IMR-90 (cell line): ENCODE results near the gene C14orf93. TPM values are rescaled to one million over a fixed set of nuclear protein-coding genes. Genes with fewer than 3 reads are reported as not detected.

Experiments
- ATAC-seq: fragments of 200-7000 bp; cut with Tn5 transposase; 2 replicates; pipeline ENCODE4 v1.9.1; 2020; ENCODE audit warnings: low read depth, mild to moderate bottlenecking, moderate library complexity
- Bru-seq: library from RNA; stranded (reverse); fragments of 400-500 nt; gene quantifications from one replicate; lab custom pipeline; 2021; lab: Mats Ljungman, UMichigan
- BruChase-seq, 2 experiments: library from RNA; stranded (reverse); fragments of 400-500 nt; gene quantifications; one replicate each; lab custom pipeline; 2021; lab: Mats Ljungman, UMichigan
- BruUV-seq: library from RNA; stranded (reverse); fragments of 400-500 nt; replicated peaks from 2 replicates; lab custom pipeline; 2021; lab: Mats Ljungman, UMichigan
- CTCF ChIA-PET: fragments of 300-600 bp; formaldehyde crosslinking; extraction: SDS; loops from one replicate; lab custom pipeline; 2021; ENCODE audit warnings: antibody characterized with exemption; lab: Yijun Ruan, JAX
- POLR2A ChIA-PET: fragments of 300-600 bp; sonication (Branson Sonifier 250); formaldehyde crosslinking; loops from one replicate; lab custom pipeline; 2022; ENCODE audit warnings: antibody characterized with exemption; ENCODE audit not compliant: unreplicated experiment; lab: Charles Lee
- DNase-seq: peaks from one replicate; pipeline ENCODE4 v3.0.0; 2013
- H2AFZ ChIP-seq: replicated peaks from 2 replicates; pipeline ENCODE3; 2013; ENCODE audit warnings: low read length, mild to moderate bottlenecking; ENCODE audit not compliant: poor library complexity
- H2AK5ac ChIP-seq: 2 replicates; pipeline ENCODE4 v1.6.1; 2013; ENCODE audit warnings: low read depth, low read length, inconsistent platforms
- H2AK9ac ChIP-seq: replicated peaks from 2 replicates; pipeline ENCODE3; 2013; ENCODE audit warnings: mild to moderate bottlenecking, low read depth, low read length, moderate library complexity; ENCODE audit not compliant: poor library complexity
- H2BK120ac ChIP-seq: 2 replicates; pipeline ENCODE4 v1.6.1; 2013; ENCODE audit warnings: low read depth, low read length, inconsistent platforms
- H2BK15ac ChIP-seq: 3 replicates; pipeline ENCODE4 v1.6.1; 2013; ENCODE audit warnings: low read depth, low read length, inconsistent platforms
- H2BK20ac ChIP-seq: 2 replicates; pipeline ENCODE4 v1.6.1; 2013; ENCODE audit warnings: low read depth, mild to moderate bottlenecking, inconsistent platforms, low read length, moderate library complexity
- H2BK5ac ChIP-seq: 2 replicates; pipeline ENCODE4 v1.6.1; 2013; ENCODE audit warnings: mild to moderate bottlenecking, low read depth, low read length, inconsistent platforms; ENCODE audit not compliant: poor library complexity, severe bottlenecking
- H3K14ac ChIP-seq: replicated peaks from 2 replicates; pipeline ENCODE4 v1.6.1; 2013; ENCODE audit warnings: low read depth, low read length, inconsistent platforms
- H3K18ac ChIP-seq: 2 replicates; pipeline ENCODE4 v1.6.1; 2013; ENCODE audit warnings: low read depth, low read length, control low read depth
- H3K23ac ChIP-seq: 2 replicates; pipeline ENCODE4 v1.6.1; 2013; ENCODE audit warnings: low read depth, low read length, inconsistent platforms
- H3K27ac ChIP-seq: 2 replicates; pipeline ENCODE4 v1.5.1; 2013; ENCODE audit warnings: mild to moderate bottlenecking, control low read depth, low read length; ENCODE audit not compliant: insufficient read depth
- H3K27me3 ChIP-seq: 2 replicates; pipeline ENCODE4 v1.6.1; 2013; ENCODE audit warnings: low read length; ENCODE audit not compliant: control insufficient read depth, insufficient read depth
- H3K36me3 ChIP-seq: 2 replicates; pipeline ENCODE4 v1.6.1; 2013; ENCODE audit warnings: low read length, mixed read lengths; ENCODE audit not compliant: control insufficient read depth, insufficient read depth
- H3K4ac ChIP-seq: 2 replicates; pipeline ENCODE4 v1.6.1; 2013; ENCODE audit warnings: low read depth, low read length, inconsistent platforms
- H3K4me1 ChIP-seq: 2 replicates; pipeline ENCODE4 v1.6.1; 2013; ENCODE audit warnings: low read length, mixed read lengths; ENCODE audit not compliant: control insufficient read depth, insufficient read depth
- H3K4me2 ChIP-seq: 2 replicates; pipeline ENCODE4 v1.6.1; 2013; ENCODE audit warnings: low read depth, mild to moderate bottlenecking, control low read depth, low read length, moderate library complexity
- H3K4me3 ChIP-seq: 2 replicates; pipeline ENCODE4 v1.5.1; 2013; ENCODE audit warnings: low read depth, mild to moderate bottlenecking, control low read depth, low read length, moderate library complexity; ENCODE audit not compliant: insufficient read depth
- H3K56ac ChIP-seq: 2 replicates; pipeline ENCODE4 v1.6.1; 2013; ENCODE audit warnings: low read length, inconsistent platforms; ENCODE audit not compliant: insufficient read depth; ENCODE audit errors: extremely low read depth
- H3K79me1 ChIP-seq, 2 experiments: 2 replicates each; pipeline ENCODE4 v1.6.1; 2013; ENCODE audit warnings: low read length in 2 of 2, inconsistent platforms in 1 of 2, low read depth in 1 of 2
- H3K9ac ChIP-seq: 2 replicates; pipeline ENCODE4 v1.6.1; 2013; ENCODE audit warnings: low read depth, low read length, control low read depth
- H3K9me1 ChIP-seq: 2 replicates; pipeline ENCODE4 v1.6.1; 2013; ENCODE audit warnings: low read length, inconsistent platforms; ENCODE audit not compliant: insufficient read depth
- H3K9me3 ChIP-seq: 2 replicates; pipeline ENCODE4 v1.6.1; 2013; ENCODE audit warnings: low read length; ENCODE audit not compliant: control insufficient read depth, insufficient read depth
- H4K20me1 ChIP-seq: 2 replicates; pipeline ENCODE4 v1.6.1; 2013; ENCODE audit warnings: low read length, inconsistent platforms; ENCODE audit not compliant: insufficient read depth
- H4K5ac ChIP-seq: 2 replicates; pipeline ENCODE4 v1.6.1; 2013; ENCODE audit warnings: mild to moderate bottlenecking, low read depth, low read length, control low read depth
- H4K8ac ChIP-seq, 2 experiments: 2 replicates each; pipeline ENCODE4 v1.6.1; 2013; ENCODE audit warnings: low read depth in 2 of 2, low read length in 2 of 2, control low read depth in 1 of 2, inconsistent platforms in 1 of 2
- H4K91ac ChIP-seq: 2 replicates; pipeline ENCODE4 v1.6.1; 2013; ENCODE audit warnings: low read depth, low read length, inconsistent platforms; ENCODE audit not compliant: insufficient read depth
- BHLHE40 ChIP-seq: fragments of 150-350 bp; IDR thresholded peaks from 2 replicates; pipeline ENCODE4 v1.6.1; 2016; ENCODE audit warnings: mild to moderate bottlenecking, low read depth, low read length
- CEBPB ChIP-seq: IDR thresholded peaks from 2 replicates; pipeline ENCODE4 v1.6.1; 2012; ENCODE audit warnings: low read depth, low read length, improper control_type of control experiment
- CHD1 ChIP-seq: IDR thresholded peaks from 2 replicates; pipeline ENCODE4 v1.6.1; 2012; ENCODE audit warnings: low read depth, low read length, improper control_type of control experiment
- MAFK ChIP-seq: IDR thresholded peaks from 2 replicates; pipeline ENCODE4 v1.6.1; 2012; ENCODE audit warnings: low read depth, low read length, improper control_type of control experiment
- MAZ ChIP-seq: IDR thresholded peaks from 2 replicates; pipeline ENCODE4 v1.6.1; 2012; ENCODE audit warnings: low read depth, mild to moderate bottlenecking, low read length, improper control_type of control experiment, moderate library complexity, borderline replicate concordance
- MXI1 ChIP-seq: IDR thresholded peaks from 2 replicates; pipeline ENCODE4 v1.6.1; 2012; ENCODE audit warnings: low read depth, mild to moderate bottlenecking, low read length, moderate library complexity, borderline replicate concordance
- POLR2A ChIP-seq: IDR thresholded peaks from 2 replicates; pipeline ENCODE4 v1.6.1; 2012; ENCODE audit warnings: mild to moderate bottlenecking, low read depth, low read length
- RAD21 ChIP-seq: IDR thresholded peaks from 2 replicates; pipeline ENCODE4 v1.6.1; 2012; ENCODE audit warnings: low read length, improper control_type of control experiment
- RCOR1 ChIP-seq: IDR thresholded peaks from 2 replicates; pipeline ENCODE4 v1.6.1; 2012; ENCODE audit warnings: mild to moderate bottlenecking, low read length, improper control_type of control experiment; ENCODE audit not compliant: insufficient replicate concordance
- RFX5 ChIP-seq: IDR thresholded peaks from 2 replicates; pipeline ENCODE4 v1.8.0; 2012; ENCODE audit warnings: low read depth, mild to moderate bottlenecking, low read length, moderate library complexity
- SMC3 ChIP-seq: fragments of 150-350 bp; IDR thresholded peaks from 2 replicates; pipeline ENCODE4 v1.6.1; 2016; ENCODE audit warnings: low read depth, mild to moderate bottlenecking, antibody characterized with exemption, low read length, moderate library complexity
- WGBS, 2 experiments: methylation state at CpG; one replicate each; pipeline versions ENCODE4 v1.1.5 to v1.1.7; 2013; ENCODE audit warnings: missing lambda C conversion rate in 2 of 2; ENCODE audit not compliant: insufficient read length in 1 of 2; ENCODE audit errors: extremely low coverage in 2 of 2; 5-methylcytosine and 5-hydroxymethylcytosine counted together
- dilution Hi-C: fragments of 300-500 bp; cut with HindIII; formaldehyde crosslinking; loops from one replicate; pipeline ENCODE4 v1.14.3; 2018; ENCODE audit warnings: low sequenced_read_pairs; ENCODE audit not compliant: unreplicated experiment
- in situ Hi-C: fragments of 300-500 bp; cut with MboI; formaldehyde crosslinking; loops from 3 replicates; pipeline ENCODE4 v1.14.3; 2019; ENCODE audit warnings: low sequenced_read_pairs, inconsistent platforms, mixed read lengths
- intact Hi-C: fragments of 100-400 bp; cut with micrococcal nuclease; formaldehyde crosslinking; loops from 2 replicates; pipeline ENCODE4 v1.10.0; 2022
- long read RNA-seq: library from polyadenylated mRNA; unstranded; transcript quantifications from one replicate; pipeline ENCODE4 v2.0.0, GENCODE V29; 2021; ENCODE audit not compliant: unreplicated experiment
- polyA plus RNA-seq, 3 experiments: library from polyadenylated mRNA; depleted of rRNA; stranded (reverse); fragments of >200 nt; gene quantifications; 2 replicates each; pipeline ENCODE4 v1.2.3, GENCODE V29; 2012; ENCODE audit warnings: low replicate concordance in 1 of 3
- total RNA-seq: library from RNA; depleted of rRNA; stranded (reverse); fragments of >200 nt; gene quantifications from 2 replicates; pipeline ENCODE4 v1.2.3, GENCODE V29; 2012; rRNA removed
- TF ChIP-seq, protein P1 (sequence below): fragments of 150-350 bp; IDR thresholded peaks from 2 replicates; pipeline ENCODE4 v1.6.1; 2017; ENCODE audit warnings: mild to moderate bottlenecking, antibody characterized with exemption, low read length, low read depth

The C14orf93 gene, protein sequence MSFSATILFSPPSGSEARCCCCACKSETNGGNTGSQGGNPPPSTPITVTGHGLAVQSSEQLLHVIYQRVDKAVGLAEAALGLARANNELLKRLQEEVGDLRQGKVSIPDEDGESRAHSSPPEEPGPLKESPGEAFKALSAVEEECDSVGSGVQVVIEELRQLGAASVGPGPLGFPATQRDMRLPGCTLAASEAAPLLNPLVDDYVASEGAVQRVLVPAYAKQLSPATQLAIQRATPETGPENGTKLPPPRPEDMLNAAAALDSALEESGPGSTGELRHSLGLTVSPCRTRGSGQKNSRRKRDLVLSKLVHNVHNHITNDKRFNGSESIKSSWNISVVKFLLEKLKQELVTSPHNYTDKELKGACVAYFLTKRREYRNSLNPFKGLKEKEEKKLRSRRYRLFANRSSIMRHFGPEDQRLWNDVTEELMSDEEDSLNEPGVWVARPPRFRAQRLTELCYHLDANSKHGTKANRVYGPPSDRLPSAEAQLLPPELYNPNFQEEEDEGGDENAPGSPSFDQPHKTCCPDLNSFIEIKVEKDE
- 4.7 and 5.7 TPM in 2 replicates for total RNA-seq
- polyA plus RNA-seq (2012; rRNA removed) = 4.7 and 5.4 TPM in 2 replicates
- 3.8 and 5.1 TPM in 2 replicates for polyA plus RNA-seq (2012; cell fraction: cytosol; rRNA removed)
- polyA plus RNA-seq (2012; cell fraction: nucleus; rRNA removed; ENCODE audit: low replicate concordance) = 10.0 and 12.8 TPM in 2 replicates
- percentile 45 among the genes with signal in this experiment for Bru-seq, nascent RNA
- percentile 53 among the genes with signal in this experiment for BruChase-seq, experiment 1, labeled RNA remaining after a 6-hour chase
- BruChase-seq, experiment 2, labeled RNA remaining after a 2-hour chase = percentile 51 among the genes with signal in this experiment
- long read RNA-seq, partial matches to known transcripts = 0 of 5 reads
- long read RNA-seq, other reads (novel, unspliced or antisense) = 2 of 5 reads

DNA sequence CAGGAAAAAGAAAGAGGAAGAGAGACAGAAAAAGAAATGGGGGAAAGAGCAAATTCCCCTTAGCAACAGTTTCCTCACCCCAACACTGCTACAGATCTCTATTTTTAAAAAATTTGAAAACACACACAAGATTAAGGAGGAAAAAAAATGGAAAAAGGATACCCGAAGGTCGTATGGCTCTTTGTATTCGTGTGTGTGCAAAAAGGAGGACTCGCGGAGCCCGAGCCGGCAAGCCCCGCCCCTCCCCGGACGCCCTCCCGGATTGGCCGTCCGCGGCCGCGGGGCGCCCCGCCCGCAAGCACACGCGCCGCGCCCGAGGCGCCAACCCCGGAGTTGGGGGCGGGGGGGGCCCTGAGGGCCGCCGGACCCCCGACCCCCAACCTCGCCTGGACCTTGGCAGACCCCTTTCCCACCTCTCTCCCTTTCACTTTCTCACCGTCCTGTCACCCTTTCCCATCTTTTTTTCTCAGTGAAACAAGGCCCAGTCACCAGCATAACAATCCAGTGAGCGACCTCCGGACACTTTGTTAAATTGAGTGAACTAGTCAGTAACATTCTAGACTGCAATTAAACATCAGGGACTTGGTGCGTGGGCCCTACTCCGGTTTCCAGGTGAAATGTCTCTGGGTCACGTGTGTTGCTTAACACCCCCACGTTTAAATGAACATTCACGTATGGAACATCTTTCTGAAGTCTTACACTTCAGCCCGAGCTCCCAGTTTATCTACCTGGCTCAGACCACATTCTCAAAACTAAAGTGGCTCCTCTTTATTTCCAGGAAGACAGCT is at the start of gene C14orf93:
Gene C14orf93 (minus strand): TSS at position 205 of the 788 bp plus-strand sequence. CDS start 11,120 bp downstream, outside the sequence.
- intact Hi-C loops = no loop called here
- CTCF ChIA-PET = interaction anchor here (0.9 to 2.3 kb wide), 2 partner anchors 15 to 23 kb away, joined by 3 to 9 read pairs; no protein-coding TSS in a partner anchor
- peak; percentile 65 for ATAC-seq

More for the DNA sequence above, at the start of gene C14orf93:
- H3K14ac ChIP-seq = peak within 1 kb of the TSS; percentile 87
- no peak within 1 kb of the TSS for H2BK20ac ChIP-seq
- dilution Hi-C loops (no loop called here), in situ Hi-C loops (no loop called here)
- peak within 1 kb of the TSS; percentile 37; the same call in 1 of the 2 replicates for H3K56ac ChIP-seq
- peak within 1 kb of the TSS; percentile 92 for H2AFZ ChIP-seq
- peak within 1 kb of the TSS; percentile 97 for H3K4me2 ChIP-seq
- H3K4me1 ChIP-seq = peaks cover 2% of the 10 kb centered on the region; the same call in 1 of the 2 replicates
- H2BK5ac ChIP-seq = peak within 1 kb of the TSS; percentile 28
- no peaks in the 10 kb centered on the region for H3K36me3 ChIP-seq
- no peak for TF ChIP-seq RAD21
- TF ChIP-seq BHLHE40 = peak; percentile 40; the same call in 1 of the 2 replicates
- no peak for TF ChIP-seq POLR2A
- TF ChIP-seq RCOR1 = no peak
- no peak for TF ChIP-seq SMC3
- TF ChIP-seq, protein P1, sequence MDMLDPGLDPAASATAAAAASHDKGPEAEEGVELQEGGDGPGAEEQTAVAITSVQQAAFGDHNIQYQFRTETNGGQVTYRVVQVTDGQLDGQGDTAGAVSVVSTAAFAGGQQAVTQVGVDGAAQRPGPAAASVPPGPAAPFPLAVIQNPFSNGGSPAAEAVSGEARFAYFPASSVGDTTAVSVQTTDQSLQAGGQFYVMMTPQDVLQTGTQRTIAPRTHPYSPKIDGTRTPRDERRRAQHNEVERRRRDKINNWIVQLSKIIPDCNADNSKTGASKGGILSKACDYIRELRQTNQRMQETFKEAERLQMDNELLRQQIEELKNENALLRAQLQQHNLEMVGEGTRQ = peak; percentile 13
- TF ChIP-seq CHD1 = no peak
- TF ChIP-seq CEBPB = no peak
- peak; percentile 76; the same call in 1 of the 2 replicates for TF ChIP-seq MAZ
- no peak for TF ChIP-seq RFX5
- TF ChIP-seq MAFK = no peak
- TF ChIP-seq MXI1 = no peak
- peak within 1 kb of the TSS; percentile 27; the same call in 1 of the 2 replicates for H3K27ac ChIP-seq
- peak within 1 kb of the TSS; percentile 39; the same call in 1 of the 2 replicates for H4K91ac ChIP-seq
- POLR2A ChIA-PET = no interaction called here
- no TSS peak for BruUV-seq
- H3K4me3 ChIP-seq = peak within 1 kb of the TSS; percentile 58
- H3K9me1 ChIP-seq = peaks cover 3% of the 10 kb centered on the region; the same call in 1 of the 2 replicates
- H2AK9ac ChIP-seq = peak within 1 kb of the TSS; percentile 21
- peak within 1 kb of the TSS; percentile 48 to 89 for H4K8ac ChIP-seq
- H2AK5ac ChIP-seq = no peak within 1 kb of the TSS; the same call in 1 of the 2 replicates
- no peaks in the 10 kb centered on the region for H4K20me1 ChIP-seq
- 0 out of 3 replicates have a peak within 1 kb of the TSS, but pooled peaks have one; percentile 0 for H2BK15ac ChIP-seq
- peak within 1 kb of the TSS; percentile 100 for H4K5ac ChIP-seq
- no peaks in the 10 kb centered on the region for H3K9me3 ChIP-seq
- peak within 1 kb of the TSS; percentile 44; the same call in 1 of the 2 replicates for H2BK120ac ChIP-seq
- peak within 1 kb of the TSS; percentile 78 for H3K4ac ChIP-seq
- 30% methylated on average over 8 of the region's 40 CpGs; no CpG with 5 or more reads in 1 of the 2 experiments for WGBS, 2 experiments
- H3K79me1 ChIP-seq = peaks cover 0 to 11% of the 10 kb centered on the region in 2 experiments; a peak in 3 of 4 replicates
- H3K9ac ChIP-seq = peak within 1 kb of the TSS; percentile 64
- DNase-seq = peak; percentile 48
- no peaks in the 10 kb centered on the region for H3K27me3 ChIP-seq
- peak within 1 kb of the TSS; percentile 46; the same call in 1 of the 2 replicates for H3K23ac ChIP-seq
- peak within 1 kb of the TSS; percentile 80 for H3K18ac ChIP-seq
